GM15510 (cell line): ENCODE measurements around the gene RBM27.

ENCODE experiments used
- POLR2A ChIP-seq: IDR thresholded peaks from 3 replicates; pipeline ENCODE4 v1.6.1; 2011; ENCODE audit warnings: borderline replicate concordance; ENCODE audit not compliant: insufficient read length; ENCODE audit errors: extremely low read depth

RBM27 gene

DNA sequence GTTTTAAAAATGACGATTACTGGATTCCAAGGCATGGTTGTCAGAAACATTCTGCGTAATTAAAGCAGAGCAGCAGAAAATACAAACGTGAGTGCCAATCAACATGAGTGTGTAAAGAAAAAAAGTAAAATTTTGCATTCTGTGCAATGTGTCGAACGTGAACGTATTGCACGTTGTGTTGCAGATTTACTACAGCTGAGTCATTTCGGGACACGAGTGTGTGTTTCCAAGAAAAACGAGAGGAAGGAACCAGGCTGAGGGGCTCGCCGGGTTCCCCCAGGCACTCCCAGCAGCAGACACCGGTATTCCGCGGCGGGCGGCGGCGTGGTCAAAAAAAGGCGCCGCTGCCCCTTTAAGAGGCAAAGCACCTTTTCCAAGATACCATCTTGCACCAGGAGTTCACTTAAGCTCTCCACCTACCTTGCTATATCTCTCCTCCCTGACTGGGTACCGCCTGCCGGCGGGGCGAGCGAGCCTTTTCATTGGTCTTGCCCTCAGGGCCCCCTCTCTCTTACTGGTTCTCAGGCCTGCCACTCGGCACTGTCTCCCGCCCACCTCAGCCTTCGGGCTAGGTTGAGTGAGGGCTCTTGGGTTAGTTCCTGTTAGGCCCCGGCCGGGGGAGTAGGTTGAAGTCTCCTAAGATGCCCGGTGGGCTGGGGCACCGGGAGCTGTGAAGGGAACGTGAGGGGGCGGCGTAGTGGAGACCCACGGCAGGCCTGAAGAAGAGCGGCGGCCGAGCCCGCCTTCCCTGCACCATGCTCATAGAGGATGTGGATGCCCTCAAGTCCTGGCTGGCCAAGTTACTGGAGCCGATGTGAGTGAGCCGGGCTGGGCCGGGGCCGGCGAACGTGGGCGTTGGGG, at the start of gene RBM27:
TSS of gene RBM27 (plus strand) at position 595 of the 861 bp plus-strand sequence. CDS start at position 756, 161 bp downstream.
- peak; percentile 78 for TF ChIP-seq POLR2A

- TF ChIP-seq POLR2A = no peak
Measured at GRCh38 chr5:146158255-146158654, 45.1 kb upstream of the RBM27 start.

DNA sequence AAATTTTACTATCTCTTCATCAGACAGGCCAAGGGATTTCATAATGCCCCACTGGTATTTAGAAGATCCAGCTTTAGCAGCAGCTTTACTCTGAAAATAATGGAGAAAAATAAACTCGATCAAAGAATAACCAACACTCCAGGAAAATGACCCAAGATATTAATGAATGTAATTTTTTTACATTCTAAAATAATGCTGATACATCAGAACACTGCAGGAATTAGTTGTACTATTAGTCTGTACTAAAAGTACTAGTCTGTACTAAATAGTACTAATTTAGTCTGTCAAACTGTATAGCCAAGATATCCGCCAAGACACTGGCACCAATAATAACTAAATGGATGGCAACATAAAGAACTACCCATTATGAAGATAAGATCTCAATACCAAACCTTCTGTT, 39.0 kb upstream of the RBM27 start:
- TF ChIP-seq POLR2A = no peak

- no peak for TF ChIP-seq POLR2A
Measured at GRCh38 chr5:146165460-146165859, 37.9 kb upstream of the RBM27 start.

DNA sequence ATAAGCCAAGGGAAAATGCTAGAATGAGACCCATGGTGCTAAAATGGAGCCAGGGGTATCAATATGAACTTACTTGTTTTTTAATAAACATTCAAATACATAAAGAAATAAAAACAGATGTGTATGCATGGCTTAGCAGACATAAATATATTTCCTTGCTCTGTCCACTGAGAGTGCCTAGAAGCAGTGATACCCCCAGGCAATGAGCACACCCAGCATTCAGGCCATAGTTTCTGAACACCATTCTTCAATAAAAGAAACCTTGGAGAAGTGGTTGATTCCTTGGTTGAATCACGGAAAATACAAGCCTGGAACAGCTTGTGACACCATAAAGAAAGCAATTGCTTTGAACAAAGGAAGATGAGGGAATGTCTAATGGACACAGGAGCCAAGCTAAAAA, 37.5 kb upstream of the RBM27 start:
- no peak for TF ChIP-seq POLR2A

GRCh38 chr5:146169076-146169475, 34.3 kb upstream of the RBM27 start:
- no peak for TF ChIP-seq POLR2A

GRCh38 chr5:146173597-146173996, 29.8 kb upstream of the RBM27 start:
- no peak for TF ChIP-seq POLR2A

GRCh38 chr5:146176805-146177204, 26.6 kb upstream of the RBM27 start:
- TF ChIP-seq POLR2A = no peak

GRCh38 chr5:146179696-146180095, 23.7 kb upstream of the RBM27 start:
- no peak for TF ChIP-seq POLR2A

DNA sequence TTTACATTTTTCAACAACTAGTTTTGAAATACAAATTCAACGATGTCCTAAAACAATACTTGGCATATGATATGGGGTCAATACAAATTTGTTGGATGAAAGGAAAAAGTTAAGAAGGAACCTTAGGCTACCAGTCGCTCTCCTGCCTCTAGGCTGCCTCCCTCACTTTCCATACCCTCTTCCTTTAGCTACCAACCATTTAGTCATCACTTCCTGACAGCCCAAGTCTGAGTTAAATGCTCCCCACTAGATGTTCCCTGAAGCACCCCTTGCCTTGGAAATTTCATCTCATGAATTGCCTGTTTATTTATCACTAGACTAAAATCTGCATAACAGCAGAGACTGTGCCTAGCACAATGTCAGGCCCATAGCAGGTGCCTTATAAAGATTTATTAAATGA, 18.2 kb upstream of the RBM27 start:
- no peak for TF ChIP-seq POLR2A

DNA sequence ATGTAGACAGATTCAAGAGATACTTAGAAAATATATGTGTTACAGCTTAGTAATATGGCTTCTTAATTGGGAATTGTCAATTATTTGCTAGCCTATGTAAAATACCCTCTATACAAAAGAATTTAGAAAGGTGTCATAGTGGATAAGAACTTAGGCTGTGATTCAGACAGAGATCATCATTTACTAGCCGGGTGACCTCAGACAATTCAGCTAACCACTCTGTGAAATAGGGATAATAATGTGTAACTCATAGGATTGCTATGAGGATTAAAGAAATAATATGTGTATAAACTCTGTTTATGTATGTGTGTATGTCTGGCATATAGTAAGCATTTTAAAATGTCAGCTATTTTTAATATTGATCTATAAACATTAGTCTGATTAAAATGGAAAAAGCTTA, 15.0 kb upstream of the RBM27 start:
- no peak for TF ChIP-seq POLR2A

DNA sequence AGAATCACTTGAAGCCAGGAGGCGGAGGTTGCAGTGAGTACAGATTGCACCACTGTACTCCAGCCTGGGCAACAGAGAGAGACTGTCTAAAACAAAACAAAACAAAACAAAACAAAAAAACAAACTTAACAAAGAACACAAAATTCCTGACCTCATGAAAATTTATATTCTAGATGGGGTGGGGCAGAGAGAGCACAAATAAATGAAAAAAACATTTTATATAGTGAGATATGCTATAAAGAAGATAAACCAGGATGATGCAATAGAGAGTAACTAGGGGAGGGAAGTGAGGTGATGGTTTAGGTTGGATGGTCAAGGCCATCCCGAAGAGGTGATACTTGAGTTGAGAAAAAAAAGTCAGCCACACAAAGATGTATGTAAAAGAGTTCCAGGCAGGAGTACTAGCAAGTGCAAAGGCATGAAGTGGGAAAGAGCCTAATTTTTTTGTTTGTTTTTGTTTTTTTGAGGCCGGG, 10.8 kb upstream of the RBM27 start:
- TF ChIP-seq POLR2A = no peak

GRCh38 chr5:146193285-146193684, 10.1 kb upstream of the RBM27 start:
- no peak for TF ChIP-seq POLR2A

GRCh38 chr5:146196459-146197048, 6.9 kb upstream of the RBM27 start:
- TF ChIP-seq POLR2A = no peak

DNA sequence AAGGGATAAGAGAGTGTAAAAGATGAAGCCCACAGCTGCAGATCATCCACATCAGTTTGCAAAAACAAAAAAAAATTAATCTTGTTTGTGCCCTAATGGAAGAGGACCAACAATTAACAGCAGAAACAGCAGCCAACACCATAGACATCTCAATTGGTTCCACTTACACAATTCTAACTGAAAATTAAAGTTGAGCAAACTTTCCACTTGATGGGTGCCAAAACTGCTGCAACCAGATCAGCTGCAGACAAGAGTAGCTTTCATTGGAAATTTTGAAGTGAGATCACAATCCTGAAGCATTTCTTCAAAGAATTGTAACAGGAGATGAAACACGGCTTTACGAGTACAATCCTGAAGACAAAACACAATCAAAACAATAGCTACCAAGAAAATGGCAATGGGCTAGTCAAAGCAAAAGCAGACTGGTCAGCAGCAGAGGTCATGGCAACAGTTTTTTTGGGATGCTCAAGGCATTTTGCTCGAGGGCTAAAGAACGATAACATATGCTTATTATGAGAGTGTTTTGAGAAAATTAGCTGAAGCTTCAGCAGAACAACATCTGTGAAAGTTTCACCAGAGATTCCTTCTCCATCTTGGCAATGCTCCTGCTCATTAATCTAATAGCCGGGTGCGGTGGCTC, 4.1 kb upstream of the RBM27 start:
- no peak for TF ChIP-seq POLR2A

DNA sequence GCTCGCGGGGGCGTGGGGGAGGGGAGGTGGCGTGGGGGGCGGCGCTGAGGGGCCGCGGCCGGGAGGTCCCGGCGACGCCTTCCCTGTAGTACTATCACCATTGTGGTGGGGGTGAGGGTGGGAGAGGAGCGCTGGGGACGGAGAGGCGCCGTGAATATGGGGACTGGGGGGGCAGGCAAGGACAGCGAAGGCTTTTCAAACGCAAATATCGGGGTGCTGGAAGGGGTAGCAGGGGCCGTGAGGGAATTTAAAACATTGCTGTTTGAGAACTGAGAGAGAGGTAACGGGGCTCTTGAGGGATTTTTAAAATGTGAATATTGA, 427 bp downstream of the RBM27 start:
- TF ChIP-seq POLR2A = no peak
